GM19035 (cell line): ENCODE data around the gene TMEM161B.
"Not testable (repeated sequence)": the region's sequence is repeated elsewhere in the genome, so short reads cannot be mapped to it uniquely, and the experiment has no call there.

Experiments
- ATAC-seq: cut with Tn5 transposase; IDR thresholded peaks from one replicate; pipeline ENCODE4 v1.9.1; 2021; ENCODE audit not compliant: unreplicated experiment

The TMEM161B gene

DNA sequence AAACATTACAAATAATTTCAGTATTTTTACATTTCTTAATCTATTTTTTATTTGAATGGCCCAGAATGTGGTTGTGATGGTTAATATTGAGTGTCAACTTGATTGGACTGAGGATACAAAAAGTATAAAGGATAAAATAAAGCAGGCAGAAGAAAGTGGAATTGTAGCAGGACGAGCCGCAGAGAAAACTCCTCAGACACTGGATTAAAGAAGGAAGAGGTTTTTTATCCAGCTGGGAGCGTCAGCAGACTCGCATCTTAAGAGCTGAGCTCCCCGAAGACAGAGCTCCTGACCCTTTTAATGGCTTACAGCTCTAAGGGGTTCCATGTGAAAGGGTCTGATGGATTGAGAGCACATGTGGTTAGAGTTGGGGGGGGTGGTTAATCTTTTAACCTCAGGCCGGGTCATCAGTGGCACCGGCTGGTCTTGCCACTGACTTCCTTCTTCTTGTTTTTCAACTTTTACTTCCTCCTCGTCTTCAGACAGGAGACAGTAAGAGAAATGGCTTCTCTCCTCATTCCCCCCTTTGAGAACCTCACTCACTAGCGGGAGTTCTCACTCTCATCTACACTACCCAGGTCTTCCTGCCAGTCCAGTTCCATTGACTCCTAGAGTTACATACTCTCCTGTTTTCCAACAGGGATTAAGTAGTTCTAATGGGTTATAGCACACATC, 80.0 kb downstream of the TMEM161B start:
- ATAC-seq, result no peak

DNA sequence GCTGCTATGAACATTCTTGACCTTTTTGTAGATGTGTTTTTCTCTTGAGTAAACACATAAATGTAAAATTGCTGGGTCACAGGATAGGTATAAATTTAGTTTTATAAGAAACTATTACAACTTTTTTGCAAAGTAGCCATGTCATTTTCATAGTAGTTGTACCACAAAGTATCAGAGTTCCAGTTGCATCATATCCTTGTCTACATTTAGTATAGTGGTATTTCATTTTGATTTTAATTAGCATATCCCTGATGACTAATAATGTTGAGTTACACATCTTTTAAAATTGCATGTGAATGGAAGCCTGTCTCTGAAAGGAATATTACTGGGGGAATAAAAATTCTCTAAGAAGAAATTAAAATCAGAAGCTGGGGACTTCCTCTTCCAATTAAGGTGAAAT, 85.4 kb downstream of the TMEM161B start:
- no peak for ATAC-seq

DNA sequence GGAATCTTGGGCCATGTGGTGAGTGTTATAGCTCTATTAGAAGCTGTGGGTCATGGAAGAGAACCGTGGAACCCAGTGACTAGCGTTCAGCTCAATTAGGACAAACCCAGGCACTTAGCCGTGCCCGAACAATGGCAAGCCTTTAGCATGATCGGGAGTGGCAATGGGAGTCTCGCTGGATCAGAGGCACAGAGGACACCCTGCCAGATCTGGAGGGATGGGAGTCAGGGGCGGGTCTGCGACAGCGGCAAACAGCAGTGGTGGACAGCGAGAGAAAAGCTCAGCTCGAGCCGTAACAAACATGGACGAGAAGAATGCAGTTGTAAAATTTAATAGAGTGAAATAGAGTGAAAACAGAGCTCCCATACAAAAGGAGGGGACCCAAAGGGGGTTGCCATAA, 91.2 kb downstream of the TMEM161B start:
- ATAC-seq, result not testable (repeated sequence)

DNA sequence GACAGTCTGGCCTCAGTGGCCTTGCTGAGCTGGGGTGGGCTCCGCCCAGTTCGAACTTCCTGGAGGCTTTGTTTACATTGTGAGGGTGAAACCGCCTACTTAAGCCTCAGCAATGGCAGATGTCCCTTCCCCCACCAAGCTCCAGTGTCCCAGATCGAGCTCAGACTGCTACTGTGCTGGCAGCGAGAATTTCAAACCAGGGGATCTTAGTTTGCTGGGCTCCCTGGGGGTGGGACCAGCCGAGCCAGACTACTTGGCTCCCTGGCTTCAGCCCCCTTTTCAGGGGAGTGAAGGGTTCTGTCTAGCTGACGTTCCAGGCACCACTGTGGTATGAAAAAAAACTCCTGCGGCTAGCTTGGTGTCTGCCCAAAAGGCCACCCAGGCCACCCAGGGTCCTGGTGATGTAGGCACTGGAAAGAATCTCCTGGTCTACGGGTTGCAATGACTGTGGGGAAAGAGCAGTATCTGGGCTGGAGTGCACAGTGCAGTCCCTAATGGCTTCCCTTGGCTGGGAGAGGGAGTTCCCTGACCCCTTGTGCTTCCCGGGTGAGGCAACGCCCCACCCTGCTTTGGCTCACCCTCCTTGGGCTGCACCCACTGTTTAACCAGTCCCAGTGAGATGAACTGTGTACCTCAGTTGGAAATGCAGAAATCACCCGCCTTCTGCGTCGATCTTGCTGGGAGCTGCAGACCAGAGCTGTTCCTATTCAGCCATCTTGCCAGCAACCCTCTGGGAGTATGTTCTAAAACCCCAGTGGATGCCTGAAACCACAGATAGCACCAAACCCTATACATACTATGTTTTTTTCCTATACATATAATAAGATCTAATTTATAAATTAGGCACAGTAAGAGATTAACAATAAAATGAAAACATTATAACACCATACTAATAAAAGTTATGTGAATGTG, 95.5 kb downstream of the TMEM161B start:
- no peak for ATAC-seq

DNA sequence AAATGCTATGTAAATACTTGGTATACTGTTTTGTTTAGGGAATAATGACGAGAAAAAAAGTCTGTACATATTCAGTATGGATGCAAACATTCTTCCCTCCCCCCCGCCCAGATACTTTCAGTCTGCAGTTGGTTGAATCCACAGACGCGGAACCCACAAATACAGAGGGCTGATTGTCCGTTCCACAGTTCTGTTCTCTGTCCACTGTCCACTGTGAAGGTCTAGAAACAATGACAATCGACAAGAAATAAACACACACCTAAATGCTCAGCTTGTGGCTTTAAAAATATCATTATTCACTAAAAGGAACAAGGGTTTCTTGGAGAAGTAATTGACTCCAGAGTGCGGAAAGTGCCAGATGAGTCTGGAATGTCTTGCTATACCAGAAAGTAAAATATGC, 109.1 kb downstream of the TMEM161B start:
- ATAC-seq, result no peak

GRCh38 chr5:88158056-88158455, 110.6 kb downstream of the TMEM161B start:
- no peak for ATAC-seq

DNA sequence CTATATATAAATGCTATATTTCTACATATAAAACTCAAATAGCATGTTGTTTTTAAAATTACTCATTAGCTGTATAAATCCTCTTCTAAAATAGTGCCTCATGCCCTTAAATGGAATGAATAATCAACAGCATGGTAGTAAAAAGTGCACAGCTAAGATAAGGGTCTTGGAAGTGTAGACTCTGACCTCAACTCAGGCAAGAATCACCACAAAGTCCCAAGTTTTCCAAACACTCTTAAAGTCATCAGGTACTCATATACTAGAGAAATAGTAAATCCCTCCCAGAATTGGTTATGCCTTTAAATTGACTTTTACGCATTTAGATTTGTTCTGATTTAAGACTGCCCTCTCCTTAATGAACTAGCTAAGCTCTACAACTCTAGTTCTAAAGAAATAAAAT, 113.8 kb downstream of the TMEM161B start:
- ATAC-seq, result no peak

DNA sequence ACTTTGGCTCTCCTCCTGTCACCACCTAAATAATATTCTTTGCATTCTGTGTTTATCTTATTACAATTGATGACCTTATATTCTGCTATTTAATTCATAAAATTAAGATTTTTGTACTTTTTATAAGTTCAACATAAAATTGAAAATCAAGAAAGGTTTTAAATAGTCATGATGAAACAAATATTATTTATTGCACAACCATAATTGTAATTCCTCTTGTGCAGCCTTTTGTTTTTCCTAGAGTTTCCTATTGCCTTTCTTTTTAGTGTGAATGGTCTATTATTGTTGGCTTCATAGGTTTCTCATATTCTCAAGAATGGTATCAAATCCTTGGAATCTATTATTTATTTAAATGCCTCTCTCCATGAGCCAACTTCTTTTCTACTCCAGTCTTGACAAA, 117.9 kb downstream of the TMEM161B start:
- no peak for ATAC-seq

GRCh38 chr5:88145611-88146467, 122.8 kb downstream of the TMEM161B start:
- ATAC-seq, result no peak

DNA sequence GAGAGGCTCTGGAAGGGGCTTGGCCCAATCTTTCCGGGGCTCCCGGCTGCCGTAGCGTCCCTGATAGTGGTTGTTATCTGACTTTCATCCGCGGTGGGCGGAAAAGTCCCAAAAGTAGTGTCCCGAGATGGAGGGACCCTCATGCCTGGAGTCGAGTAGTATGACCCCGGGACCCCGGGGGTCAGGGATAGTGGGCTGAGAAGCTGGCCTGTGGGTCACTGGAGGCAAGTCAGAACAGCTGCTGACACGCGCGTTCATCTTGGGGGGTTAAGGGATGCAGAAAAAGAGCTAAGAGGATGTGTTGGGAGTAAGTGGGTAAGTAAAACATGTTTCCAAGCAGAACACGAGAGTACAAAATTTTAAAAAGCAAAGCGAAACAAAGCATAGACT, 123.4 kb downstream of the TMEM161B start:
- ATAC-seq, result no peak
